Measurements from ENCODE around the gene AADACL3.

Gene AADACL3

DNA sequence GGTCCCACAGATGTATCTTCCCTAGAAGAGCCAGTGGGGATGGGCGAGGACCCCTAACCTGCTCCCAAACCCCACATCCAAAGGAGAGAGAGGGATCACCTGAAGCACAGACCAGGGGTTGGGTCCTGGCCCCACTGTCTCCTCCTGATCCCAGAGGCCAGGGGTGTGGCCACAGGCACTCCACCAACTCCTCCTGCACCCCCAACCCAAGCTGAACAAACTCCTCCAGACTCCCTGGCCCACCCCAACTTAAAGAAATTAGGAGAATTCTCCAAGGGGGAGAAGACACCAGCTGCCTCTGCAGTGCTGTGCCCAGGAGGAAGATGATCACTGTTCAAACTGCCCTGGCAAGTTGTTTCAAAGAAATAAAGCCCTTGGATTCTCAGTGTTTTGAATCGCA lies 53.1 kb downstream of the AADACL3 start:
- no peak for DNase-seq (ENCODE audit: low spot score)

DNA sequence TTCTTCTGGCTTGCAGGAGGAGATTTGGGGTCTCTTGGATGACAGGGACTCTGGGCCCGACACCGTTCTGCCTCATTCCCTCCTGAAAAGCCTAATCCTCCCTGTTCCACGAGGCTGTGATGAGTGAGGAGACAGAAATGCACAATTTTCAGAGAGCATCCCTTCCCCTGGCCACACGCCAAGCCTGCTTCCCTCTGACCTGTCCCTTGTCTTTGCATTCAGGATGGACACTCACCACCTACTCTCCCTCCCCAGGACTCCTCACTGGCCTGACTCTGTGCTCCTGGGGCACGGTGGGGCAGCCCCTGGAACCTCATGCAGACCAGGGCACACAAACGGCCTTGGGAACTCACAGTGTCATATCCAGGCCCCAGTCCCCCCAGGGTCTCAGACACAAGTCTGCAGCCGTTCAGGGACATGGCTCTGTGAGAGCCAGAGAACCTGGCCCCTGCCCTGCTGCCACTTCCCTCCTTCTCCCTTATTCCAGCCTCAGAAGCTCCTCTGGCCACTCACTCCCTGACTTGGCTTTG lies 54.1 kb downstream of the AADACL3 start:
- DNase-seq (ENCODE audit: low spot score) = no peak

DNA sequence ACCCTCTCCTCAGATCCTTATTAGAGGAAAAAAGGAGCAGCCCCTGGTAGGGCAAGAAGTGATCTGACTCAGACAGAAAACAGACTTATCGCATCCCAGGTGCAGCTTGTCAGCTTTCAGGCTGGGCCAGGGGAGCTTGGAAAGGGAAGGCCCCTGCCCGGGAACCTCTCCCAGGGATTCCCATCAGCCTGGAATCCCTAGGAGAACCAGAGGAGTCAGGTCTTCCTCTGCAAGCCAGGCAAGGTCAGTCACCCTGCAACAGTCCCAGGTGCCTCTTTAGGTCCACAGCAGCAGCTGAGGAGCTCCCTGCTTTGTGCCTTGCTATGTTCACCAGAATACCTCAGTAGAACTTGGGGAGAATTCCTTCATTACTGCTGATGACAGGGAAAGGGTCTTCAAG lies 54.7 kb downstream of the AADACL3 start:
- no peak for DNase-seq (ENCODE audit: low spot score)

GRCh38 chr1:12771186-12771585 lies 55.3 kb downstream of the AADACL3 start:
- no peak for DNase-seq (ENCODE audit: low spot score)

DNA sequence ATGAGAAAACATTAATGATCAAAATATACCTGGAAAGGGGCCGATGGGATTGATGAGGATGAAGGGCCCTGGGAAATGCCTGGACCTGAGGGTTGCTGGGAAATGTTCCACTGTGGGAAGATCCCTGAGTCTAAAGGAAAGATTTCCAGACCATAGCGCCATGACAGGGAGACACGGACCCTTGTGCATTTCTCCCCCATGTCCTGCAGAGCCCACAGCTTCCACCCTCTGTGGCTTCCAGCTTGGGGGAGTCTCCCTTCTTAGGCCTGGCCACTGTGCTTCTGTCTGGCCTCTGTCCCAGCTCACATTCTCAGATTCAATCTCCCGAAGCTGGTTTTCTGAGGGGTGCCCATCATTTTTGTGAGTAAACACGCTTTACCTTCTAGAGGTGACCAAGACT lies 56.6 kb downstream of the AADACL3 start:
- DNase-seq (ENCODE audit: low spot score) = no peak

DNA sequence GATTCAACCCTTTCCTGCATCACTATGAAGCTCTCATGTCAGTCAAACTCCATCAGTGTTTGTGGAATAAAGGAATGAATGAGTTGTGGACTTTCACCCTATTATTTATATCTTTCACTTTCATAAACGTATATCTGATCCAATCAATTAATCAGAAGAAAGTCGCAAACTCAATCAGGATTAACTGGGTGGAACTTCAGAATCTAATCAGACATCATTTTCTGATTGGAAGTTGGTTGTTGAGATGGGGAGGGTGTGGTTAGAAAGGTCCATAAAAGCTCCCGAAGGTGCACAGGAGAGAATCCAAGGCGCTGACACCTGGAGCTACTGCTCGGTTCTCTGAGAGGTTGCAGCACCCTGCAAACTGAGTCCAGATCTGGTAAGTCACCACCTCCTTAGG lies 57.5 kb downstream of the AADACL3 start, which contains the start of gene PRAMEF12:
Gene PRAMEF12, plus strand, starts transcription at position 301 of the 400 bp plus-strand sequence. CDS start 1,130 bp downstream, outside the sequence.
- DNase-seq (ENCODE audit: low spot score) = no peak

DNA sequence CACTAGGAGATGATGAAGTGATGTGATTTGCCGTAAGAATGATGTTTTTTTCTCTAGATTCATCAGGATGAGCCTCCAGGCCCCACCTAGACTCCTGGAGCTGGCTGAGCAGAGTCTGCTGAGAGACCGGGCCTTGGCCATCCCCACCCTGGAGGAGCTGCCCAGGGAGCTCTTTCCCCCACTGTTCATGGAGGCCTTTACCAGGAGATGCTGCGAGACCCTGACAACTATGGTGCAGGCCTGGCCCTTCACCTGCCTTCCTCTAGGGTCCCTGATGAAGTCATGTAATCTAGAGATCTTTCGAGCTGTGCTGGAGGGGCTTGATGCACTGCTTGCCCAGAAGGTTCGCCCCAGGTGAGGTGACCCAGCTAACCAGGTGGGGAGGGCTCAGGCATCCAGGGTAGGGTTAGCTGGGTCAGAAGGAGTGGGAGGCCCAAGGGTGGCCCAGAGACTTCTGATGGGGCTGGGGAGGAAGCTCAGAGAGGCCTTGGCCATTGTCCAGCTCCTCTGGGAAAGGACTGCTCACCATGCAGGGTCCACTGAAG lies 59.0 kb downstream of the AADACL3 start:
- no peak for DNase-seq (ENCODE audit: low spot score)

DNA sequence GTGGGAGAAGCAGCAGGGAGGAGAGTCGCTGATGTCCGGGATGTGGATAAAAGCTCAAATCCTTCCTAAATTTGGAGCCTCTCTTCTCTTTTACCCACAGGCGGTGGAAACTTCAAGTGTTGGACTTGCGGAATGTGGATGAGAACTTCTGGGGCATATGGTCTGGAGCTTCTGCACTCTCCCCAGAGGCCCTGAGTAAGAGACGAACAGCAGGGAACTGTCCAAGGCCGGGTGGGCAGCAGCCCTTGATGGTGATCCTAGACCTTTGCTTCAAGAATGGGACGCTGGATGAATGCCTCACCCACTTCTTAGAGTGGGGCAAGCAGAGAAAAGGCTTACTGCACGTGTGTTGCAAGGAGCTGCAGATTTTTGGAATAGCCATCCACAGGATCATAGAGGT lies 59.5 kb downstream of the AADACL3 start:
- no peak for DNase-seq (ENCODE audit: low spot score)

- no peak for DNase-seq (ENCODE audit: low spot score)
Measured at GRCh38 chr1:12776801-12777557, 61.1 kb downstream of the AADACL3 start.

All from kidney capillary endothelial cell (primary cell).